ENCODE data around the gene CYTH1. TPM values are rescaled to one million over a fixed set of nuclear protein-coding genes. Genes with fewer than 3 reads are reported as not detected.
"Not testable (repeated sequence)": the region's sequence is repeated elsewhere in the genome, so short reads cannot be mapped to it uniquely, and the experiment has no call there.

The CYTH1 gene
- polyA plus RNA-seq, 1 donor from 2014 or later = 210 TPM

DNA sequence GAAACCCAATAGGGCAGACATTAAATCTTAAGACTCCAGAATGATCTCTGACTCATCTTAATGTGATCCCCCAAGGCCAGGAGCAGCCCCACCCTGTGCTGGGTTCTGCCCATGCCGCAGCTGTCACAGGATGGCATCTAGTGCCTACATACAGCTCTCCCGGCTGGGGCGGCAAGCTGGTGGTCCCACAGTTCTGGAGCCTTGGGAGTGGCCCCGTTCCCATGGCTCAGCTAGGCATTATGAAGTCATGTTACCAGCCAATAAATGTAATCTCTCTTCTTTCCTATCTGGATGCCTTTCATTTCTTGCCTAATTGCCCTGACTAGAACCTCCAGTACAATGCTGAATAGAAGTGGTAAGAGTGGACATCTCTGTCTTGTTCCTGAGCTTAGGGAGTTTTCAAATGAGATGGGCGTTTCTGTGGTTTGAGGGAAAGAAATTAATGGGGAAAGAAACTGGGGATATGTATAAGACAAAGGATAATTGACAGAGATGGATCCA, 109.2 kb downstream of the CYTH1 start:
- Mint-ChIP-seq H3K9me3 (no peaks in the 10 kb centered on the region), H3K27ac (peak overlapping the region in 2 of 3 donors; percentile 2 to 93), H3K4me3 (peak overlapping the region in 1 of 4 donors; percentile 33), H3K36me3 (no peaks in the 10 kb centered on the region), H3K27me3 (no peaks in the 10 kb centered on the region), H3K4me1 (peaks cover 0 to 4% (median 1%) of the 10 kb centered on the region in 3 donors)

- H3K27me3 Mint-ChIP-seq = no peaks in the 10 kb centered on the region
- peak overlapping the region; percentile 65 to 94 (median 93) for H3K27ac Mint-ChIP-seq
- H3K36me3 Mint-ChIP-seq = no peaks in the 10 kb centered on the region
- H3K9me3 Mint-ChIP-seq = no peaks in the 10 kb centered on the region
- H3K4me1 Mint-ChIP-seq = peaks cover 0 to 4% (median 1%) of the 10 kb centered on the region in 3 donors
- peak overlapping the region in 1 of 4 donors; percentile 33 for H3K4me3 Mint-ChIP-seq
Measured at GRCh38 chr17:78672005-78672404, 110.1 kb downstream of the CYTH1 start.

DNA sequence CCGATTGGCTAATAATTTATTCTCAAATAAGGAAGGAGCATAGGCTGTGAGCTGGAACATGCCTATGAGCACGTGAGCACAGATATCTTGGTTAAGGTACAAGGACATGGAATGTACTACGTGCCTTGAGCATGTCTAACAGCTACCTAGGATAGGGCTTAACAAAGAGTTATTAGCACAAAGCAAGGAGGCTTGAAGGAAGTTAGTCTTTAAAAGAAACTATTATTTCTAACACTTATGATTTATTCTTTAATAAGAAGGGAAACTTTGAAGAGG, 110.4 kb downstream of the CYTH1 start:
- not testable (repeated sequence) for H3K9me3 Mint-ChIP-seq, H3K4me3 Mint-ChIP-seq, H3K27me3 Mint-ChIP-seq, H3K36me3 Mint-ChIP-seq, H3K4me1 Mint-ChIP-seq
- H3K27ac Mint-ChIP-seq = peak overlapping the region; percentile 57 to 94 (median 65)

- no peaks in the 10 kb centered on the region for H3K9me3 Mint-ChIP-seq
- H3K4me1 Mint-ChIP-seq = peaks cover 5 to 9% (median 8%) of the 10 kb centered on the region in 3 donors
- H3K27me3 Mint-ChIP-seq = no peaks in the 10 kb centered on the region
- H3K4me3 Mint-ChIP-seq = peak overlapping the region in 2 of 4 donors; percentile 17 to 28
- no peaks in the 10 kb centered on the region for H3K36me3 Mint-ChIP-seq
- H3K27ac Mint-ChIP-seq = peak overlapping the region; percentile 57 to 94 (median 80)
Measured at GRCh38 chr17:78670850-78671725, 111.0 kb downstream of the CYTH1 start.

- Mint-ChIP-seq H3K27ac (peak overlapping the region; percentile 57 to 94 (median 63)), H3K4me1 (peaks cover 13 to 19% (median 17%) of the 10 kb centered on the region in 3 donors), H3K36me3 (no peaks in the 10 kb centered on the region), H3K9me3 (no peaks in the 10 kb centered on the region), H3K4me3 (peak overlapping the region in 1 of 4 donors; percentile 17), H3K27me3 (no peaks in the 10 kb centered on the region)
Measured at GRCh38 chr17:78669975-78670518, 112.0 kb downstream of the CYTH1 start.

DNA sequence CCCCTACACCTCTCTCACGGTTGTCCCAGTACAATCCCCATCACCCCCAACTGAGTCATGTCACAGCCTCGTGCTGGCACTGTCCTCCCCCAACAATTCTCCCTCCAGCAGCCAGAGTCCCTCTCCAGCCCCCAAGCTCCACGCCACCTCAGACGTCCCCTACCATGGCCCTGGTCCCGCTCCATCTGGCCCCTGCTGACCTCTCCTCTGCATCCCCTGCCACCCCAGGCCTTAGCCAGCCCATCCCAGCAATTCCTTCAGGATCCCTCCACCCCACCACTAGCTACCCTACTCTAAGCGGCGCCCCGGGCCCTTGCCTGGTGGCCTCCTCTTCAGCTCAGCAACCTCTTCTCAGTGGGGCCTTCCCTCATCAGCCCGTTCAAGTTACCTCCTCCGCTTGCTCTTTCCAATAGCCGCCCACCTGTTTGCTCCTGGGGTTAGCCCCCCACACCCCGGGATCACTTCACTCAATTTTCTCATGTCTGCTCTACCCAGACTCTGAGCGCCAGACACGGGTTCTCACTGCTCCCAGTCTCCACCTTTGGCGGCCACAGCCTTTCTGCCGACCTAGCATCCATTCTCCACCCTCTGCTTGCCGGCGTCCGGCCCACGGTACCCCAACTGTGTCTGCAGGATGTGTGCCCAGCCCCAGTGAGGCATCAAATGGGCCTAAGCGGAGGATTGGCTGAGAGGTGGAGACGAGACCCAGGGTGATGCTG, 112.7 kb downstream of the CYTH1 start:
- Mint-ChIP-seq H3K36me3 (no peaks in the 10 kb centered on the region), H3K27me3 (no peaks in the 10 kb centered on the region), H3K9me3 (no peaks in the 10 kb centered on the region), H3K4me3 (peak overlapping the region in 2 of 4 donors; percentile 17 to 83), H3K27ac (peak overlapping the region; percentile 31 to 94 (median 57)), H3K4me1 (peaks cover 13 to 19% (median 17%) of the 10 kb centered on the region in 3 donors)

DNA sequence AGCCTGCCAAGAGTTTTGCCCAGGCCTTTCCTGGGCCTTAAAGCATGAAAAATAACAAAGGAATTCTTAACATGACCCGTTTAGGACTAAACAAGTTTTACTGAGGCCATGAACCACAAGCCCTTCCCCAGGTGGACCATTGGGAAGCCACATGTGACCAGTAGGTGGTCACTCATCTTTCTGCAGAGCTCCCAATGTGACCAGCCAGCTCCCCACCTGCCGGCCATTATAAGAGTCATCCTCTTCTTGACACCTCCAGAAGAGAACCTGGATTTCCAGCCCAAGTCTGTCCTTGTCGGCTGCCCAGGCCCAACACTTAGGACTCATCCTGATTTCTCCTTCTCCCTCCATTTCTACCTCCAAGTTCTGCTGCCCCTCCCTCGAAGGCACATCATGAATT, 113.2 kb downstream of the CYTH1 start:
- Mint-ChIP-seq H3K27ac (peak overlapping the region in 2 of 3 donors; percentile 56 to 94), H3K27me3 (no peaks in the 10 kb centered on the region), H3K4me1 (peaks cover 13 to 19% (median 17%) of the 10 kb centered on the region in 3 donors), H3K4me3 (peak overlapping the region in 1 of 4 donors; percentile 17), H3K9me3 (no peaks in the 10 kb centered on the region), H3K36me3 (no peaks in the 10 kb centered on the region)

DNA sequence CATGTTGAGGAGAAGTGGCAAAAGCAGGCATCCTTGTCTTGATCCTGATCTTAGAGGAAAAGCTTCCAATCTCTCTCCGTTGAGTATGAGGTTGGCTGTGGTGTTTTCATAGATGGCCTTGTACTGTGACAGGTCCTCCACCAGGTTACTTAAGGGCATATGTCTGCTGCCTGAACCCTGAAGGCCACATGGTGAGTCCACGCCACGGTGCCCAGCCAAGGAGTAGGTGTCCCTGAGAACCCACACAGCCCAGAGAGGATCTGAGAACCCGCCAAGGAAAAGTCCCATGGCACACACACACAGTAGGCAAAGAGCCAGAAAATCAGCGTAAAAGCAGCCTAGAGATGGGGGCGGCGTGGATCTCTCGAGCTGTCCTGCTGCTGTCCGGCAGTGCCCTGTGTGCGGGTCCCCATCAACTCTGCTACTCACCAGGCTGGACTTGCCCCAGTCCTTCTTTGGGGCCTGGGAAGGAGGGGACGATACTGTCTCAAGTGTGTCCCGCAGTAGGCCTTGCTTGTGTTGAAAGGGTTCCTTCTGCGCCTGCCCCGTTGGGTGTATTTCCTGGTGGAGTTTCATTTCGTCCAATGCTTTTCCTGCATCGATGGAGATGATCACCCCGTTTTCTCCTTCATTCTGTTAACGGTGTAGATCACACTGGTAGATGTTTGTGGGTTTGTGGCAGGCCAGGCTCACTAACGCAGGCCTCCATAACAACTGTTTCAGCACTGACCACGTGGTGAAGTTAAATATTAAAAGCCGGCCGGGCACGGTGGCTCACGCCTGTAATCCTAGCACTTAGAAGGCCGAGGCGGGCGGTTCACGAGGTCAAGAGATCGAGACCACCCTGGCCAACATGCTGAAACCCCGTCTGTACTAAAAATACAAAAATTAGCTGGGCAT, 114.1 kb downstream of the CYTH1 start:
- no peaks in the 10 kb centered on the region for H3K9me3 Mint-ChIP-seq
- peaks cover 13 to 19% (median 17%) of the 10 kb centered on the region in 3 donors for H3K4me1 Mint-ChIP-seq
- H3K36me3 Mint-ChIP-seq = no peaks in the 10 kb centered on the region
- H3K27ac Mint-ChIP-seq = peak overlapping the region in 2 of 3 donors; percentile 21 to 46
- H3K4me3 Mint-ChIP-seq = no peak overlapping the region
- H3K27me3 Mint-ChIP-seq = no peaks in the 10 kb centered on the region

DNA sequence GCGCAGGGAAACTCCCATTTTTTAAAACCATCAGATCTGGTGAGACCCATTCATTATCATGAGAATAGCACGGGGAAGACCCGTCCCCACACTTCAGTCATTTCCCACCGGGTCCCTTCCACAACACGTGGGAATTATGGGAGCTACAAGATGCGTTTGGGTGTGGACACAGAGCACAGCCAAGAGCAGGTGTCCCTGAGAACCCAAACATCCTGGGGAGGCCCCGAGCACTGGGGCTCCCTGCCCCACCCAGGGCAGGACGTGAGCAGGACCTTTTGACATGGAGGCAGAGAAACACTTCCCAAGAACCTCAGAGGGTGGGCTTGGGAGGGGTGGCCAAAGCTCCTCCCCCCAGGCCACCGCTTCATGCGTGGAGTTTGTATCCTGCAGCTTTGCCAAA, 115.0 kb downstream of the CYTH1 start:
- H3K36me3 Mint-ChIP-seq = no peaks in the 10 kb centered on the region
- H3K27me3 Mint-ChIP-seq = no peaks in the 10 kb centered on the region
- peaks cover 13 to 17% (median 16%) of the 10 kb centered on the region in 3 donors for H3K4me1 Mint-ChIP-seq
- no peak overlapping the region for H3K4me3 Mint-ChIP-seq
- H3K9me3 Mint-ChIP-seq = no peaks in the 10 kb centered on the region
- peak overlapping the region in 1 of 3 donors; percentile 66 for H3K27ac Mint-ChIP-seq

- Mint-ChIP-seq H3K27me3 (no peaks in the 10 kb centered on the region), H3K4me3 (peak overlapping the region in 2 of 4 donors; percentile 11 to 74), H3K4me1 (peaks cover 13 to 17% (median 16%) of the 10 kb centered on the region in 3 donors)
Measured at GRCh38 chr17:78665952-78666920, 115.8 kb downstream of the CYTH1 start.

DNA sequence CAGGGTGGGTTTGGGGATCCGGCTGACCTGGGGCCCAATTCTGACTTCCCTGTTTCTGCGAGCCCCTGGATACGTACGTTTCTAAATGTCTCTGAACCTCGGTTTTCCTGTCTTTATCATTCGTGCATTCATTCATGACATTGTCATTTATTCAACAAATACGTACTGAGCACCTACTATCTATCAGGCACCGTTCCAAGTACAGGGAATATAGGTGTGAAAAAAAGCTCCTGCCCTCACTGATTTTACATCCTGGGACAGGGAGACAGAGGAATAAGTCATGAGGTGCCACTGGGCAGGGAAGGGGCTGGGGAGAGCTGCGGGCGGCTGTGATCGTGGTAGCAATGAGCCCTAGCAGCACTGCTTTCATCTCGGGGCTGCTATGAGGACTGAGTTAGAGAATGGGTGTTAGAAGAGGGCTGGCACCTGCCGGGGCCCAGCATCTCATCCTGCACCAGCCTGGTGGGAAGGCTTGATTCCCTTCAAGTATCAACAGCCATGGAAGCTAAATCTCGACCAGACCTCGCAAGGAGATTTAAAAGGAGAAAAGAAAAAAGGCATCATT, 116.6 kb downstream of the CYTH1 start:
- Mint-ChIP-seq H3K4me1 (peaks cover 13 to 17% (median 16%) of the 10 kb centered on the region in 3 donors), H3K4me3 (peak overlapping the region in 2 of 4 donors; percentile 11 to 74)

More at GRCh38 chr17:78665952-78666920, 115.8 kb downstream of the CYTH1 start:
- H3K9me3 Mint-ChIP-seq = no peaks in the 10 kb centered on the region
- H3K27ac Mint-ChIP-seq = peak overlapping the region; percentile 59 to 67 (median 66)
- H3K36me3 Mint-ChIP-seq = no peaks in the 10 kb centered on the region

GRCh38 chr17:78664476-78665386, 117.3 kb downstream of the CYTH1 start:
- Mint-ChIP-seq H3K27me3 (no peaks in the 10 kb centered on the region), H3K4me3 (peak overlapping the region in 1 of 4 donors; percentile 39), H3K4me1 (peaks cover 13 to 17% (median 16%) of the 10 kb centered on the region in 3 donors), H3K27ac (peak overlapping the region in 1 of 3 donors; percentile 66), H3K9me3 (no peaks in the 10 kb centered on the region), H3K36me3 (peaks cover 4% of the 10 kb centered on the region)

More for the DNA sequence above, 116.6 kb downstream of the CYTH1 start:
- H3K9me3 Mint-ChIP-seq = no peaks in the 10 kb centered on the region
- H3K36me3 Mint-ChIP-seq = peaks cover 4% of the 10 kb centered on the region
- H3K27ac Mint-ChIP-seq = peak overlapping the region in 2 of 3 donors; percentile 51 to 66
- no peaks in the 10 kb centered on the region for H3K27me3 Mint-ChIP-seq
